ENCODE results near the gene CHN2. TPM values are rescaled to one million over a fixed set of nuclear protein-coding genes. Genes with fewer than 3 reads are reported as not detected.

The CHN2 gene
- total RNA-seq, 2 donors from 2014 or later: 7.0 to 29.1 TPM

DNA sequence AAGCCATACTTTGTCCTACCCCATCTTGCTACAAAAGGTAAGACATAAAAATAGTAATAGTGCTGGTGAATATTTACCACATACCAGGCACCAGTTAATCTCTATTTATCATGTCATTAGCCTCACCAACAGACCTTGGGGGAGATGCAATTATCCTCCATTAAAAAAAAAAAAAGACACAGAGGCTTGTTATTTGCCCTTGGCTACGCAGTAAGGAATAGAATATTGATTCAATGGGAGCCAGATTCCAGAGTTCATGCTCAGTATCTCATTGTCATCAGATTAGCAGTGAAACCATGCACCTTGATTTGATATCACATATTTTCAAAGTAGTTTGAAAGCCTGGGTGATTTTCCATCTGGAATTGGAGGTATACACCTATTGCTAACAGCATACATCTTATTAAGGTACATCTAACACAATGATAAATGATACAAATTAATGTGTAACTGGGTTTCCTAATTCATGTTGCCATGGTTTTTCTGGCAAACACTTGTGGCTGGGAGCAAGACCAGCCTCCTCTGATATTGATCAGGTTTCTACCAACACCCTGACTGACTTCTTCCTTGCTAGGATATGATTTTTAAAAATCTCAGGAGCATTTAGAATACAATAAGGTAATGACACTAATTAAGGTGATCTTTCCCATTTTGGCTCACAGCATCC is 301.9 kb downstream of the CHN2 start:
- H3K4me3 ChIP-seq: no peak overlapping the region
- no peak overlapping the region for H3K27ac ChIP-seq
- 92% methylated on average over 1 of the region's 1 CpG for WGBS
- H3K27me3 ChIP-seq (replicated peaks; ENCODE audit: insufficient read depth): no peaks in the 10 kb centered on the region
- no peaks in the 10 kb centered on the region for H3K9me3 ChIP-seq
- no peaks in the 10 kb centered on the region for H3K36me3 ChIP-seq
- TF ChIP-seq POLR2AphosphoS5 (IDR thresholded peaks at IDR 0.05) (no peak), POLR2A (IDR thresholded peaks at IDR 0.05) (no peak)
- TF ChIP-seq, protein P1, sequence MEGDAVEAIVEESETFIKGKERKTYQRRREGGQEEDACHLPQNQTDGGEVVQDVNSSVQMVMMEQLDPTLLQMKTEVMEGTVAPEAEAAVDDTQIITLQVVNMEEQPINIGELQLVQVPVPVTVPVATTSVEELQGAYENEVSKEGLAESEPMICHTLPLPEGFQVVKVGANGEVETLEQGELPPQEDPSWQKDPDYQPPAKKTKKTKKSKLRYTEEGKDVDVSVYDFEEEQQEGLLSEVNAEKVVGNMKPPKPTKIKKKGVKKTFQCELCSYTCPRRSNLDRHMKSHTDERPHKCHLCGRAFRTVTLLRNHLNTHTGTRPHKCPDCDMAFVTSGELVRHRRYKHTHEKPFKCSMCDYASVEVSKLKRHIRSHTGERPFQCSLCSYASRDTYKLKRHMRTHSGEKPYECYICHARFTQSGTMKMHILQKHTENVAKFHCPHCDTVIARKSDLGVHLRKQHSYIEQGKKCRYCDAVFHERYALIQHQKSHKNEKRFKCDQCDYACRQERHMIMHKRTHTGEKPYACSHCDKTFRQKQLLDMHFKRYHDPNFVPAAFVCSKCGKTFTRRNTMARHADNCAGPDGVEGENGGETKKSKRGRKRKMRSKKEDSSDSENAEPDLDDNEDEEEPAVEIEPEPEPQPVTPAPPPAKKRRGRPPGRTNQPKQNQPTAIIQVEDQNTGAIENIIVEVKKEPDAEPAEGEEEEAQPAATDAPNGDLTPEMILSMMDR (IDR thresholded peaks at IDR 0.05): no peak
- H3K4me1 ChIP-seq (replicated peaks): no peaks in the 10 kb centered on the region
- intact Hi-C loops (cut with DNase I): no loop called here
- DNase-seq (ENCODE audit: low spot score): no peak

DNA sequence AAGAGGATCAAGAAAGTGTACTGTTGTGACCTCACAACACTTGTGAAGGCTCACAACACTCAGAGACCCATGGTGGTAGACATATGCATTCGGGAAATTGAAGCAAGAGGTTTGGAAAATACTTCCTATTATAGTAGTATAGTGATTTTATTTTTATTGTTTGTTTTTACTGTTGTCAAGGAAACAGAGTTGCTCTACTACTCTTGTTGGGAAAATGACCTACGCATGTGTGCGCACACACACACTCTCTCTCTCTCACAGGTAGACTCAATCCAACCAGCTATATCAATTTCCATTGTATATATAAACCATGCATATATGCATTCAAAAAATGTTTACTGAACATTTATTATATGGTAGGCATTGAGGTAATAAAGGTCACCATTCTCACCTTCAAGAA is 305.4 kb downstream of the CHN2 start:
- intact Hi-C loops (cut with DNase I): no loop called here
- 93% methylated on average over 3 of the region's 3 CpGs for WGBS
- DNase-seq (ENCODE audit: low spot score): no peak

DNA sequence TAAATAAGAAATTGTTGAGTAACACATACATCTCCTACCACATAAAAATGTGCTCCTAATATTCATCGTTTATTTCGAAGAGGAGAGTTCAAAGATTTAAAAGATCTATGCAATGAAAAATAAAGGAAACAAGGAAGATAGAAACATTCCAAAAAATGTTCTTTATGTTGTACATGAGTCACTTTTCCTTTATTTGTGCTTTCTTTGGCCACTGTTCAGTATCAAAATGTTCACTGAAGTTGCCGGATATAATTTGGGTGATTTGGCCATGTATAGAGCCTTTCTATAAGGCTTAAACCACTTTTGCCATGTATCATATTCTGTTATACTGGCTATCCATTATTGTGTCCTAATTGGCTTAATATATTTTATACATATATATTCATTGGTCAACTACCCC is 306.1 kb downstream of the CHN2 start:
- H3K9me3 ChIP-seq: no peaks in the 10 kb centered on the region
- no peak overlapping the region for H3K4me3 ChIP-seq
- H3K27ac ChIP-seq: no peak overlapping the region
- H3K36me3 ChIP-seq: no peaks in the 10 kb centered on the region
- WGBS: 92% methylated on average over 3 of the region's 3 CpGs
- H3K4me1 ChIP-seq (replicated peaks): no peaks in the 10 kb centered on the region
- no peaks in the 10 kb centered on the region for H3K27me3 ChIP-seq (replicated peaks; ENCODE audit: insufficient read depth)
- no peak for DNase-seq (ENCODE audit: low spot score)
- TF ChIP-seq, protein P1 (IDR thresholded peaks at IDR 0.05): no peak
- TF ChIP-seq POLR2A (IDR thresholded peaks at IDR 0.05) (no peak), POLR2AphosphoS5 (IDR thresholded peaks at IDR 0.05) (no peak)
- intact Hi-C loops (cut with DNase I): no loop called here

More for the DNA sequence above, 305.4 kb downstream of the CHN2 start:
- H3K4me1 ChIP-seq (replicated peaks): no peaks in the 10 kb centered on the region
- no peaks in the 10 kb centered on the region for H3K27me3 ChIP-seq (replicated peaks; ENCODE audit: insufficient read depth)
- no peak overlapping the region for H3K27ac ChIP-seq
- H3K36me3 ChIP-seq: no peaks in the 10 kb centered on the region
- no peaks in the 10 kb centered on the region for H3K9me3 ChIP-seq
- no peak for TF ChIP-seq POLR2AphosphoS5 (IDR thresholded peaks at IDR 0.05)
- TF ChIP-seq, protein P1 (IDR thresholded peaks at IDR 0.05): no peak
- TF ChIP-seq POLR2A (IDR thresholded peaks at IDR 0.05): no peak
- H3K4me3 ChIP-seq: no peak overlapping the region

DNA sequence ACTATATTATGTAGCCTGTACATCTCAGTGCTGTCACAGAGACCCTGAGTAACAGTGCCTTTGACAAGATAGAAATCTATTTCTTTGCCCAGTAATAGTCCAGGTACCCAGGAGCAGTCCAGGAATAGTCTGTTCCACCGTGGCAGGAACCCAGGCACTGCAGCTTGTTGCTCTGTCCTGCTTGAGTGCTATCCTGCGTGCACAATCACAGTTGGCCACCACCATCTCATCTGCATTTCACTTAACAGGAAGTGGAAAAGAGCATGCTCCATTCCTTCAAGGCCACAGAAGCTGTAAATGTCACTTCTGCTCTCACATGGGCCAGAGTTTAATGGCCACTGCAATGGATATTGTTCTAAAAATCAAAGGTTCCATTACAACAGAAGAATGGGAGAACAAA is 307.6 kb downstream of the CHN2 start:
- TF ChIP-seq, protein P1 (IDR thresholded peaks at IDR 0.05): no peak
- TF ChIP-seq POLR2A (IDR thresholded peaks at IDR 0.05) (no peak), POLR2AphosphoS5 (IDR thresholded peaks at IDR 0.05) (no peak)
- Histone ChIP-seq H3K4me3 (no peak overlapping the region), H3K27me3 (replicated peaks; ENCODE audit: insufficient read depth) (no peaks in the 10 kb centered on the region), H3K4me1 (replicated peaks) (no peaks in the 10 kb centered on the region), H3K9me3 (no peaks in the 10 kb centered on the region), H3K36me3 (no peaks in the 10 kb centered on the region), H3K27ac (no peak overlapping the region)
- WGBS: 83% methylated on average over 2 of the region's 2 CpGs
- intact Hi-C loops (cut with DNase I): no loop called here
- no peak for DNase-seq (ENCODE audit: low spot score)

DNA sequence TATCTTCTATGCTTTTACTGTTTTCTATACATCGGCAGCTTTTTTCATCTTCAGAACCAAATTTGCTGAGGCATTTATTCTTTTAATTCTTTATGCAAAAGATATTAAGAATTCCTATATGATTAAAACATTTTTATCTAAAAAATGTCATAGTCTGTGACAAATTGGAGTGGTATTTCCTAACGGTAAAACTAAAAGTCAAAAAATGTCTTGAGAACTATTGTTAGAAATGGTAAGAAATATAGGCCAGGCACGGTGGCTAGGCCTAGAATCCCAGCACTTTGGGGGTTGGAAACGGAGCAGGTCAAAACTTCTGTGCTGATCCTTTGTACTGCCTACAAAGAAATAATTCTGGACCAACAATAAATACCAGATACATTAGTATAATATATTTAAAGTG is 311.4 kb downstream of the CHN2 start:
- Histone ChIP-seq H3K4me3 (no peak overlapping the region), H3K36me3 (no peaks in the 10 kb centered on the region), H3K9me3 (no peaks in the 10 kb centered on the region), H3K27me3 (replicated peaks; ENCODE audit: insufficient read depth) (no peaks in the 10 kb centered on the region), H3K27ac (no peak overlapping the region), H3K4me1 (replicated peaks) (no peaks in the 10 kb centered on the region)
- WGBS: 79% methylated on average over 4 of the region's 4 CpGs
- intact Hi-C loops (cut with DNase I): no loop called here
- no peak for TF ChIP-seq POLR2A (IDR thresholded peaks at IDR 0.05)
- TF ChIP-seq, protein P1 (IDR thresholded peaks at IDR 0.05): no peak
- TF ChIP-seq POLR2AphosphoS5 (IDR thresholded peaks at IDR 0.05): no peak
- DNase-seq (ENCODE audit: low spot score): no peak

Measured in prostate gland (tissue), 2 donors.